ENCODE results near the gene SOCS7.

SOCS7 gene

DNA sequence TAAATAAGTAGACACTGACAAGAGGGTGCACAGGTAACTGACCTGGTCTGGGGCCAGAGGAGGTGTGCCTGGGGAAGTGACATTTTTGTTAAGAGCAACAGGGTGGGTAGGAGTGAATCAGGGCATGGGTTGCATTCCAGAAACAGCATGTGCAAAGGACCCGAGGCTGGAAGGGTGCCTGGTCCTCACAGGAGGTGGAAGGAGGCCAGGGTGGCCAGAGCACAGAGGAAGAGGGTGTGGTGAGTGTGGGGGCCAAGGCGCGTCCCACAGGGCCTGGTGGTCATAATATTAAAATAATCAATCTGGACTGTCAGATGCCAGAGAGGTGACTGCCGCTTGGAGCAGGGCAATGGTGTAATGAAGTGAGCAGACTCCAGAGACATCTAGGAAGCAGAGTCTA lies 90.9 kb downstream of the SOCS7 start:
- no peak for DNase-seq

DNA sequence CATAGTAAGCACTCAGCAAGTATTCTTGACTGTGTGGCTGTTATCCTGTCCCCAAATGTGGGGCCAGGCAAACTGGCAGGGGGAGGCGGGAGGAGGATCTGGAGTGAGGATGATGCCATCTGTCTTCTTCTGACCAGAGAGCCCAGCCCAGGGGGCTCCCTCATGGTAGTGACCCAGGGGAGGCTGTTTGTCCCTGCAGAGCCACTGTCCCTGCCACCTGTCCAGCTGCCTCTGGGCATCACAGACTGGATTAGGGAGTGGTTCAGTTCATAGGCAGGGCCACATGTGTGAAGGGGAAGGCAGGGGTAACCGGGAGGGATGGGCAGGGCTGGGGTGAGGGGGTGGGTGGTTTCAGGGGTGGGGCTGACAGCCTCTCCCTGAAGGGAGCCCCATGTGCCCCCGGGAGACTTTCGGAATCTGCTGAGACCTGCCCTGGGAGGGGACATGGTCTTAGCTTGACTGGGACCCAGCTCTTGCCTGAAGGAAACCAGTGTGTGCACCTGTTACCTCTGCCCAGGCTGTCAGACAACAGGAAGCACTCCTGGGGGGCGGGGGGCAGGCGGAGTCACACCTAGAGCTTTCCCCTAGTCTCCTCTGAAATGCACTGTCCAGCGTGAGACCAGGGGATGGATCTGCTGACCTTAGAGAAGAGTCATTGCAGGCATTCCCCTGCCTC lies 91.8 kb downstream of the SOCS7 start:
- DNase-seq, result no peak

GRCh38 chr17:38444151-38444550 lies 92.5 kb downstream of the SOCS7 start:
- peak; percentile 63 for DNase-seq

- DNase-seq, result peak; percentile 32
Observed at GRCh38 chr17:38447502-38448085, 96.0 kb downstream of the SOCS7 start.

- DNase-seq, result no peak
Observed at GRCh38 chr17:38448208-38448771, 96.6 kb downstream of the SOCS7 start.

GRCh38 chr17:38449364-38449763 lies 97.7 kb downstream of the SOCS7 start:
- DNase-seq, result no peak

DNA sequence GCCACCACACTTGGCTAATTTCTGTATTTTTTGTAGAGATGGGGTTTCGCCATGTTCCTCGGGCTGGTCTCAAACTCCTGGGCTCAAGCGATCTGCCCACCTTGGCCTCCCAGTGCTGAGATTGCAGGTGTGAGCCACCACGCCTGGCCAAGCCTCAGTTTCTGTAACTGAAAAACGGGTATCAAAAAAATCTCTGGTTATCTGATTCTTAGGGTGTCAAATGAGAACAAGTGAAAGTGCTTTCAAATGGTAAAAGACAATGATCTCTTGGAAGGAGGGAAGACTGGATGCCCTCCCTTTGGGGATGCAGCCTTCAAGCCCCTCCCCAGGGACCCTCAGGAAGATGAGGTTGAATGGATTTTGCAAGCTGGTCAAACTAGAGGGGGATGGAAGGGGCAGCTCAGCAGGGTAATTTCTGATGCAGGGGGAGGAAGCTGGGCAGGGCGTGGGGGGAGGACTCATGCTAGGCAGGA lies 98.9 kb downstream of the SOCS7 start:
- DNase-seq, result no peak

- DNase-seq, result no peak
Observed at GRCh38 chr17:38451030-38451839, 99.6 kb downstream of the SOCS7 start.

DNA sequence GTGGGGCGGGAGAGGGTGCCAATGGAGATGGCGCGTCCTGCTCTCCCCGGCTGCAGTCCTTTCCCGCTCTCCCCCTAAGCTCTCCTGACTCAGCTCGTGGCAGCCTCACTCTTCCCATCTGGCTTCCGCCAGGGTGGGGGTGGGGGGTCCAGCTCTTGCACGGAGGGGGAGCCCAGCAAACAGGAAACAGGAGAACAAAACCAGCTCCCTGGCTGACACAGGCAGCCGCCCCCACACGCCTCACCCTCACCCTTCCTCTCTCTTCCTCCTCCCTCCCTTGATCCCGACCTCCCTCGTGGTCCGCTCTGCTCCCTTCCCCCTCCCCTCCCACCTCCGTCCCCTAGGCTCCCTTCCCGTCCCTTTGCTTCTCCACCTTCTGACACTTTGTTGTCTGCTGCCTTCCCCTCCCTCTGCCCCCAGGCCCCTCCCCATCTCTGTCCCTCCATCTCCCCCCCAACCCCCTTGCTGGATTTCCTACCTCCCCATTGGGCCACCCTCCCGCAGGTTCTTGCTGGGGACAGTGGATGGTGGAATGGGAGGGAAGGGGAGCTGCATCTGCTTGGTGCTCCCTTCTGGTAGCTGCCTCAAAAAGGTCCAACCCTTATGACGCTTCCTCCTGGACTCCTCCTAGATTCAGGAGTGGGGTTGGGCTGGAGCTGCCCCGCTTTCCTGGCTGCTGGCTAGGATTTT lies 100.3 kb downstream of the SOCS7 start:
- no peak for DNase-seq

DNA sequence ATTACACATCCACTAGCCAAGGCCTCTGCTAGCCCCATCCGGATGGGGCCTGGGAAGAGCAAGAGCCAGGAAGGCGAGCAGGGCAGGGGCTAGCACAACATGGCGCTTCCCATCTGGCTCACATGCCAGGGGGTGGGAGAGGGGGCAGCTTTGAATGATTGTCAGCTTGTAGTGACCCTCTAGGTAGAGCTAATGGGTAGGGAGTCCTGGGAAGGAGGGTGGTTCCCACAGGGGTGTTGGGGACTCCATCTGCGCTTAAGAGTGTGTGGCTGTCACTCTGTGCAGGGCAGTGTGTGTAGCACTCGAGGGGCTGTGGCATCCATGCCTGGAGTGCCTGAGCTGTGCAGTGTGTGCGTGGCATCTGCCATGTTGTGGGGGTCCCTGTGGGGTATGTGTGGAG lies 101.1 kb downstream of the SOCS7 start:
- DNase-seq, result no peak

- DNase-seq, result no peak
Observed at GRCh38 chr17:38453951-38454421, 102.3 kb downstream of the SOCS7 start.

DNA sequence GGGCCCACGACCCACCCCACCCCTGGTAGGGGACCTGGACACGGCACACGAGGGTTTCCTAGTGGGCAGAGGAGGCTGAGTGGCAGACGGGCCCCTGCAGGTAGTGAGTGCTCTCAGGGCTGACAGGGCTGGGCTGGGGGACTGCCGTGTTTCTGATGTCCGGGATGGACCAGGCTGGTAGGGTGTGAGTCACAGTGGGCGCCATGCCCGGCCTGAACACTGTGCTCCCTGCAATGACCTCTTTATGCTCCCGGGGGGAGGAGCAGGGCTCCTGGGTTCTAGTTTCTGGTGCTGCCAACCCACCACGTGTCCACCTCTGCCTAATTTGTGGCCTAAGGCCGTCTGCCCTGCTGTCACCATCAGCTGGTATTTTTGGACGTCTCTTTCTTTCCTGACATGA lies 102.9 kb downstream of the SOCS7 start:
- DNase-seq, result no peak
